H9 (cell line): ENCODE data around the gene HHLA2. TPM values are rescaled to one million over a fixed set of nuclear protein-coding genes. Genes with fewer than 3 reads are reported as not detected.

Source experiments
- DNase-seq: peaks from one replicate; pipeline ENCODE4 v3.0.0-alpha.2; 2017
- H2AFZ ChIP-seq: one replicate; pipeline ENCODE4 v1.6.1; 2013; ENCODE audit warnings: mild to moderate bottlenecking, low read length, control low read depth, moderate library complexity
- H2AK5ac ChIP-seq: 2 replicates; pipeline ENCODE4 v1.6.1; 2013; ENCODE audit warnings: low read length, control low read depth, mixed read lengths; ENCODE audit not compliant: insufficient read length
- H2BK120ac ChIP-seq: one replicate; pipeline ENCODE4 v1.6.1; 2013; ENCODE audit warnings: low read depth, mild to moderate bottlenecking, low read length, control low read depth, inconsistent platforms; ENCODE audit not compliant: poor library complexity, severe bottlenecking
- H2BK12ac ChIP-seq: 2 replicates; pipeline ENCODE4 v1.6.1; 2013; ENCODE audit warnings: low read length, control low read depth, mixed read lengths, low read depth; ENCODE audit not compliant: insufficient read length
- H2BK15ac ChIP-seq: 2 replicates; pipeline ENCODE4 v1.6.1; 2013; ENCODE audit warnings: low read depth, low read length, control low read depth
- H2BK20ac ChIP-seq: one replicate; pipeline ENCODE4 v1.6.1; 2013; ENCODE audit warnings: low read depth, mild to moderate bottlenecking, low read length, control low read depth, inconsistent platforms; ENCODE audit not compliant: poor library complexity, severe bottlenecking
- H2BK5ac ChIP-seq: 2 replicates; pipeline ENCODE4 v1.6.1; 2013; ENCODE audit warnings: low read length, control low read depth, mixed read lengths; ENCODE audit not compliant: insufficient read length
- H3K14ac ChIP-seq: 2 replicates; pipeline ENCODE4 v1.6.1; 2013; ENCODE audit warnings: low read length, control low read depth; ENCODE audit not compliant: insufficient read depth
- H3K18ac ChIP-seq: 2 replicates; pipeline ENCODE4 v1.6.1; 2013; ENCODE audit warnings: low read depth, mild to moderate bottlenecking, mixed read lengths, low read length, control low read depth; ENCODE audit not compliant: insufficient read length
- H3K23ac ChIP-seq: 2 replicates; pipeline ENCODE4 v1.6.1; 2013; ENCODE audit warnings: low read length, control low read depth, mixed read lengths, low read depth; ENCODE audit not compliant: insufficient read length
- H3K23me2 ChIP-seq: 2 replicates; pipeline ENCODE4 v1.6.1; 2013; ENCODE audit warnings: low read depth, mild to moderate bottlenecking, mixed read lengths, low read length, control low read depth; ENCODE audit not compliant: insufficient read length, poor library complexity, severe bottlenecking
- H3K27ac ChIP-seq: 2 replicates; pipeline ENCODE4 v1.5.1; 2013; ENCODE audit warnings: low read length, control low read depth, mixed read lengths, low read depth; ENCODE audit not compliant: insufficient read length
- H3K27me3 ChIP-seq: 2 replicates; pipeline ENCODE4 v1.6.1; 2013; ENCODE audit warnings: low read length, control low read depth, inconsistent platforms; ENCODE audit not compliant: insufficient read depth
- H3K4ac ChIP-seq: 2 replicates; pipeline ENCODE4 v1.6.1; 2013; ENCODE audit warnings: low read depth, mild to moderate bottlenecking, control low read depth, inconsistent platforms, low read length, moderate library complexity
- H3K4me1 ChIP-seq: 2 replicates; pipeline ENCODE4 v1.6.1; 2013; ENCODE audit warnings: low read length, control low read depth, inconsistent platforms; ENCODE audit not compliant: insufficient read depth
- H3K4me2 ChIP-seq: 2 replicates; pipeline ENCODE4 v1.6.1; 2013; ENCODE audit warnings: low read length, control low read depth, mixed read lengths; ENCODE audit not compliant: insufficient read length, insufficient read depth
- H3K56ac ChIP-seq: 2 replicates; pipeline ENCODE4 v1.6.1; 2013; ENCODE audit warnings: low read depth, mild to moderate bottlenecking, mixed read lengths, low read length, control low read depth; ENCODE audit not compliant: insufficient read length
- H3K79me1 ChIP-seq: 2 replicates; pipeline ENCODE4 v1.6.1; 2013; ENCODE audit warnings: low read depth, mild to moderate bottlenecking, moderate library complexity, low read length, control low read depth, inconsistent platforms; ENCODE audit not compliant: insufficient read depth, poor library complexity, severe bottlenecking
- H3K79me2 ChIP-seq: 2 replicates; pipeline ENCODE4 v1.6.1; 2013; ENCODE audit warnings: low read length, control low read depth, inconsistent platforms; ENCODE audit not compliant: insufficient read depth
- H3K9ac ChIP-seq: 2 replicates; pipeline ENCODE4 v1.6.1; 2013; ENCODE audit warnings: low read length, control low read depth, mixed read lengths; ENCODE audit not compliant: insufficient read length; ENCODE audit errors: extremely low read depth
- H3K9me3 ChIP-seq: one replicate; pipeline ENCODE4 v1.6.1; 2013; ENCODE audit warnings: low read depth, low read length, inconsistent platforms; ENCODE audit not compliant: control insufficient read depth
- H3T11ph ChIP-seq: one replicate; pipeline ENCODE4 v1.6.1; 2013; ENCODE audit warnings: mild to moderate bottlenecking, low read length, control low read depth, inconsistent platforms
- H4K20me1 ChIP-seq: one replicate; pipeline ENCODE4 v1.6.1; 2013; ENCODE audit not compliant: control insufficient read depth, insufficient read length, insufficient read depth
- H4K5ac ChIP-seq: 2 replicates; pipeline ENCODE4 v1.6.1; 2013; ENCODE audit warnings: low read depth, mild to moderate bottlenecking, mixed read lengths, low read length, control low read depth; ENCODE audit not compliant: insufficient read length
- H4K8ac ChIP-seq: replicated peaks from 2 replicates; pipeline ENCODE4 v1.6.1; 2013; ENCODE audit warnings: low read length, control low read depth, mixed read lengths, low read depth; ENCODE audit not compliant: insufficient read length
- H4K91ac ChIP-seq: 2 replicates; pipeline ENCODE4 v1.6.1; 2013; ENCODE audit warnings: low read depth, mild to moderate bottlenecking, moderate library complexity, mixed read lengths, low read length, control low read depth; ENCODE audit not compliant: insufficient read length
- H3K27ac Mint-ChIP-seq, 3 experiments: 2 replicates in 2 of 3; 3 replicates in 1 of 3; pipeline ENCODE4 v1.8.0; 2020 to 2021; ENCODE audit warnings: mixed read lengths in 3 of 3, mild to moderate bottlenecking in 1 of 3, moderate library complexity in 1 of 3
- H3K27me3 Mint-ChIP-seq: 2 replicates; pipeline ENCODE4 v1.8.0; 2021; ENCODE audit warnings: low read depth, mild to moderate bottlenecking, moderate library complexity, mixed read lengths
- H3K36me3 Mint-ChIP-seq, 3 experiments: 2 replicates in 2 of 3; 3 replicates in 1 of 3; pipeline ENCODE4 v1.8.0; 2020 to 2021; ENCODE audit warnings: low read depth in 3 of 3, mixed read lengths in 3 of 3; ENCODE audit not compliant: insufficient read depth in 1 of 3
- H3K4me1 Mint-ChIP-seq, 2 experiments: 2 replicates each; pipeline ENCODE4 v1.8.0; 2020; ENCODE audit warnings: mixed read lengths in 2 of 2
- H3K4me3 Mint-ChIP-seq, 2 experiments: 2 replicates in 1 of 2; 3 replicates in 1 of 2; pipeline ENCODE4 v1.8.0; 2020 to 2021; ENCODE audit warnings: mild to moderate bottlenecking in 2 of 2, mixed read lengths in 2 of 2, moderate library complexity in 1 of 2
- H3K9me3 Mint-ChIP-seq, 2 experiments: 2 replicates in 1 of 2; 3 replicates in 1 of 2; pipeline ENCODE4 v1.8.0; 2020; ENCODE audit warnings: mild to moderate bottlenecking in 2 of 2, mixed read lengths in 2 of 2, moderate library complexity in 1 of 2
- WGBS: extraction: QIAGEN DNeasy Blood & Tissue Kit; methylation state at CpG from one replicate; pipeline ENCODE4 v1.1.7; 2013; ENCODE audit warnings: missing lambda C conversion rate, low lambda C conversion rate, mixed read lengths; ENCODE audit not compliant: insufficient read length; ENCODE audit errors: extremely low coverage; 5-methylcytosine and 5-hydroxymethylcytosine counted together
- total RNA-seq: library from RNA; stranded (reverse); gene quantifications from 2 replicates; pipeline ENCODE4 v1.2.1, GENCODE V29; 2021
- TF ChIP-seq, protein P1 (sequence below): fragments of 200-600 bp; sonication (generic); conservative IDR thresholded peaks from 3 replicates; pipeline ENCODE4 v1.8.0; 2021; ENCODE audit warnings: antibody characterized with exemption, mild to moderate bottlenecking

HHLA2 gene
- total RNA-seq, 1 experiment from 2014 or later: not detected

DNA sequence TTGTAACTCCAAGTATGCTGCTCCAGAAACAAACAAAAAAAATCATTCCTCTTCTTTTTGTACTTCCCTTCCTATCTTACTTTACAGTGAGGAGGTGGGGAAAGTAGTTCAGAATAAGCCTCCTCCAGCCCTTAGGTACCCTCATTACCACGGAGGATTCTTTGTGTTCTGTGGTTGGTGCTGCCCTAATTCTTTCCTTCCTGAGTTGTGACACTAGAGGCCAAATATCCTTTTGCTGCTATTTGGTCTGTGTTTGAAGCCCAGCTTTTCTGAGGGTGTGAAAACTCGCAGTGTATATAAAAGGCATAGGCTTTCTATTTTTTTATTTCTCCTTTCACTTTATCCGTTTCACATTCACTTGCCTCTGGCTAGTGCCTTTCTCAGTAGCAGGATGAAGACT is 98.2 kb downstream of the HHLA2 start:
- Histone ChIP-seq H3K4ac (no peak overlapping the region), H2BK120ac (no peak overlapping the region), H3K4me1 (peaks cover 2% of the 10 kb centered on the region; the same call in 1 of the 2 replicates), H4K20me1 (no peaks in the 10 kb centered on the region), H3K27me3 (no peaks in the 10 kb centered on the region), H3K56ac (no peak overlapping the region), H3K4me2 (no peak overlapping the region), H3K27ac (no peak overlapping the region), H2AK5ac (no peak overlapping the region), H4K8ac (no peak overlapping the region), H2BK12ac (no peak overlapping the region), H2BK15ac (no peak overlapping the region), H3K23ac (no peak overlapping the region), H3K9me3 (no peaks in the 10 kb centered on the region), H2BK5ac (no peak overlapping the region), H3K14ac (no peak overlapping the region), H3K18ac (no peak overlapping the region), H3K9ac (no peak overlapping the region), H3K79me1 (no peaks in the 10 kb centered on the region), H3K23me2 (no peaks in the 10 kb centered on the region), H3T11ph (no peak overlapping the region), H3K79me2 (no peaks in the 10 kb centered on the region), H2AFZ (no peak overlapping the region), H4K91ac (no peak overlapping the region), H4K5ac (no peak overlapping the region), H2BK20ac (no peak overlapping the region)
- H3K27me3 Mint-ChIP-seq: 0 out of 2 replicates have a peak, but pooled peaks cover 1% of the 10 kb centered on the region
- no peaks in the 10 kb centered on the region for H3K36me3 Mint-ChIP-seq
- H3K4me3 Mint-ChIP-seq: no peak overlapping the region
- no peaks in the 10 kb centered on the region for H3K9me3 Mint-ChIP-seq
- TF ChIP-seq, protein P1, sequence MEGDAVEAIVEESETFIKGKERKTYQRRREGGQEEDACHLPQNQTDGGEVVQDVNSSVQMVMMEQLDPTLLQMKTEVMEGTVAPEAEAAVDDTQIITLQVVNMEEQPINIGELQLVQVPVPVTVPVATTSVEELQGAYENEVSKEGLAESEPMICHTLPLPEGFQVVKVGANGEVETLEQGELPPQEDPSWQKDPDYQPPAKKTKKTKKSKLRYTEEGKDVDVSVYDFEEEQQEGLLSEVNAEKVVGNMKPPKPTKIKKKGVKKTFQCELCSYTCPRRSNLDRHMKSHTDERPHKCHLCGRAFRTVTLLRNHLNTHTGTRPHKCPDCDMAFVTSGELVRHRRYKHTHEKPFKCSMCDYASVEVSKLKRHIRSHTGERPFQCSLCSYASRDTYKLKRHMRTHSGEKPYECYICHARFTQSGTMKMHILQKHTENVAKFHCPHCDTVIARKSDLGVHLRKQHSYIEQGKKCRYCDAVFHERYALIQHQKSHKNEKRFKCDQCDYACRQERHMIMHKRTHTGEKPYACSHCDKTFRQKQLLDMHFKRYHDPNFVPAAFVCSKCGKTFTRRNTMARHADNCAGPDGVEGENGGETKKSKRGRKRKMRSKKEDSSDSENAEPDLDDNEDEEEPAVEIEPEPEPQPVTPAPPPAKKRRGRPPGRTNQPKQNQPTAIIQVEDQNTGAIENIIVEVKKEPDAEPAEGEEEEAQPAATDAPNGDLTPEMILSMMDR: no peak
- H3K27ac Mint-ChIP-seq: no peak overlapping the region
- no peak for DNase-seq
- WGBS: no CpG with 5 or more reads among the region's 3 CpGs
- peaks cover 22 to 23% of the 10 kb centered on the region in 2 experiments for H3K4me1 Mint-ChIP-seq
